Activated T-cell treated with anti-CD3 and anti-CD28 coated beads, Interleukin-2, amount 50 U/mL, for 24 hours (primary cell): ENCODE data around the gene CTTNBP2.

ENCODE experiments used
- DNase-seq: peaks from one replicate; pipeline ENCODE4 v3.0.0-alpha.2; 2020
- H3K27ac Mint-ChIP-seq: 2 replicates; pipeline ENCODE4 v1.8.0; 2020; ENCODE audit warnings: mild to moderate bottlenecking, mixed read lengths
- H3K27me3 Mint-ChIP-seq: 2 replicates; pipeline ENCODE4 v1.8.0; 2020; ENCODE audit warnings: mixed read lengths
- H3K36me3 Mint-ChIP-seq: 2 replicates; pipeline ENCODE4 v1.8.0; 2020; ENCODE audit warnings: low read depth, mixed read lengths
- H3K4me1 Mint-ChIP-seq: 2 replicates; pipeline ENCODE4 v1.8.0; 2020; ENCODE audit warnings: low read depth, mixed read lengths
- H3K4me3 Mint-ChIP-seq: 2 replicates; pipeline ENCODE4 v1.8.0; 2020; ENCODE audit warnings: mild to moderate bottlenecking, moderate library complexity, mixed read lengths
- H3K9me3 Mint-ChIP-seq: 2 replicates; pipeline ENCODE4 v1.8.0; 2020; ENCODE audit warnings: mixed read lengths

The CTTNBP2 gene

GRCh38 chr7:117698018-117698417 is 175.2 kb downstream of the CTTNBP2 start:
- H3K27ac Mint-ChIP-seq, result no peak overlapping the region
- H3K4me3 Mint-ChIP-seq, result no peak overlapping the region
- H3K27me3 Mint-ChIP-seq, result no peaks in the 10 kb centered on the region
- DNase-seq, result no peak
- no peaks in the 10 kb centered on the region for H3K9me3 Mint-ChIP-seq
- H3K36me3 Mint-ChIP-seq, result no peaks in the 10 kb centered on the region
- H3K4me1 Mint-ChIP-seq, result no peaks in the 10 kb centered on the region

- Mint-ChIP-seq H3K4me1 (no peaks in the 10 kb centered on the region), H3K9me3 (no peaks in the 10 kb centered on the region)
These were observed 180.9 kb downstream of the CTTNBP2 start for GRCh38 chr7:117692338-117692737.

DNA sequence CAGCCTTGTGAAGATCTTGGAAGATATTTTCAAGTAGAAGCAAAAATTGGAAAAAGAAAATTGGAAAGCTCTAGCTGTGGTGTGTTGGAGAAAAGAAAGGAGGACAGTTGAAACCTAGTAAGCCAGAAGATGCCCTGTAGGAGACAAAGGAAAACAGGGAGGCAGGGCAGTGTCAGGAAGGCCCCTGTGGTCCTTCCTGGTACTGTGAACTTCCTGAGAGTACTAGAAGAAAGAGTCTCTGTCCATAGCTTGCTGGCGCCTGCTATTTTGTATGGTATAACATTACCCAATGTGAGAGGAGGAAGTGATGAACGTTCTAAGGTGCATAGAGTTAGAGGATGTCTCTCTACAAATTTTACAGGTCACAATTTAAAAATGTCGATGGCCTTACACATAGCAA is 183.1 kb downstream of the CTTNBP2 start:
- Mint-ChIP-seq H3K27ac (no peak overlapping the region), H3K4me3 (no peak overlapping the region), H3K27me3 (no peaks in the 10 kb centered on the region), H3K4me1 (no peaks in the 10 kb centered on the region), H3K36me3 (no peaks in the 10 kb centered on the region), H3K9me3 (no peaks in the 10 kb centered on the region)
- DNase-seq, result no peak

More at GRCh38 chr7:117692338-117692737, 180.9 kb downstream of the CTTNBP2 start:
- Mint-ChIP-seq H3K36me3 (no peaks in the 10 kb centered on the region), H3K4me3 (no peak overlapping the region), H3K27ac (no peak overlapping the region), H3K27me3 (no peaks in the 10 kb centered on the region)
- no peak for DNase-seq

GRCh38 chr7:117689406-117689805 is 183.8 kb downstream of the CTTNBP2 start:
- Mint-ChIP-seq H3K9me3 (no peaks in the 10 kb centered on the region), H3K36me3 (no peaks in the 10 kb centered on the region), H3K4me1 (no peaks in the 10 kb centered on the region), H3K4me3 (no peak overlapping the region), H3K27me3 (no peaks in the 10 kb centered on the region), H3K27ac (no peak overlapping the region)
- no peak for DNase-seq

GRCh38 chr7:117688126-117688525 is 185.1 kb downstream of the CTTNBP2 start:
- Mint-ChIP-seq H3K27ac (no peak overlapping the region), H3K9me3 (no peaks in the 10 kb centered on the region), H3K4me1 (no peaks in the 10 kb centered on the region), H3K4me3 (no peak overlapping the region), H3K27me3 (no peaks in the 10 kb centered on the region), H3K36me3 (no peaks in the 10 kb centered on the region)
- no peak for DNase-seq

- no peaks in the 10 kb centered on the region for H3K4me1 Mint-ChIP-seq
- no peak overlapping the region for H3K27ac Mint-ChIP-seq
- no peak overlapping the region for H3K4me3 Mint-ChIP-seq
- H3K9me3 Mint-ChIP-seq, result no peaks in the 10 kb centered on the region
- no peak for DNase-seq
- H3K27me3 Mint-ChIP-seq, result no peaks in the 10 kb centered on the region
- H3K36me3 Mint-ChIP-seq, result no peaks in the 10 kb centered on the region
These were observed 186.8 kb downstream of the CTTNBP2 start for GRCh38 chr7:117686311-117686935.

- H3K9me3 Mint-ChIP-seq, result no peaks in the 10 kb centered on the region
- H3K27me3 Mint-ChIP-seq, result no peaks in the 10 kb centered on the region
- H3K27ac Mint-ChIP-seq, result no peak overlapping the region
- no peak for DNase-seq
- no peak overlapping the region for H3K4me3 Mint-ChIP-seq
- no peaks in the 10 kb centered on the region for H3K4me1 Mint-ChIP-seq
- H3K36me3 Mint-ChIP-seq, result no peaks in the 10 kb centered on the region
These were observed 187.4 kb downstream of the CTTNBP2 start for GRCh38 chr7:117685795-117686194.

DNA sequence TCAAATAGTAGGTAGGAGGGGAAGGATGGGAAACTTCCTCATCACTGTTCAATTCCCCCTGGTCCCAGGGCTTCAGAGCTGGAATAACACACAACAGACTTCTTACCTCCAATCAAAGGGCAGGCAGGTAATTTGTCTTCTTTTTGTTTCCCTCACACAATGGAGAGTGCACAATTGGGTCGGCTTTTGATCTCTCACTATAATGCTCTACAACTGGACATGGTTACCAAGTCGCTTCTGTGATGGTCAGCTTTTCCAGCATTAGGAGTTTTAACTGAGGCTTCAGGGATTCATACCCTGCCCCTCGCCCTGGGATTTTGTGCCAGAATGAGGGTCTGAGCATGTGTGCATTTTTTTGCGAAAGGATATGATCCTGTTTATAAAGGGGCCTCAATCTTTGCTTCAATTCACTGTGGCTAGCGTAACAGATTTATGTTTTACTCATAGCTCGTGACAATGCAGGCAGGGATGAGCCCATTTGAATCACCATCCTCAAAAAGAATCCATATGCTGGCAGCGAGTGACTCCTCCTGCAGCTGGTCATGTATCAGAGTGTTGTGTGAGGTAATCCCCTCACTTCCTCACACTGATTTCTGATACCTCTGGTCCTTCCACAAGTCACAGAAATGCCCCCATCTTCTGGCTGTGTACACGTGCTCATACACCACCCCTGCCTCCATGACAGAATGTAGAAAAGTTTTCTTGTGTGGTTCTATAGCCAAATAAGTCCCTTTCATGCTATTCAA is 189.6 kb downstream of the CTTNBP2 start:
- Mint-ChIP-seq H3K9me3 (no peaks in the 10 kb centered on the region), H3K36me3 (no peaks in the 10 kb centered on the region), H3K27me3 (no peaks in the 10 kb centered on the region), H3K4me3 (no peak overlapping the region), H3K27ac (no peak overlapping the region), H3K4me1 (no peaks in the 10 kb centered on the region)
- DNase-seq, result no peak

DNA sequence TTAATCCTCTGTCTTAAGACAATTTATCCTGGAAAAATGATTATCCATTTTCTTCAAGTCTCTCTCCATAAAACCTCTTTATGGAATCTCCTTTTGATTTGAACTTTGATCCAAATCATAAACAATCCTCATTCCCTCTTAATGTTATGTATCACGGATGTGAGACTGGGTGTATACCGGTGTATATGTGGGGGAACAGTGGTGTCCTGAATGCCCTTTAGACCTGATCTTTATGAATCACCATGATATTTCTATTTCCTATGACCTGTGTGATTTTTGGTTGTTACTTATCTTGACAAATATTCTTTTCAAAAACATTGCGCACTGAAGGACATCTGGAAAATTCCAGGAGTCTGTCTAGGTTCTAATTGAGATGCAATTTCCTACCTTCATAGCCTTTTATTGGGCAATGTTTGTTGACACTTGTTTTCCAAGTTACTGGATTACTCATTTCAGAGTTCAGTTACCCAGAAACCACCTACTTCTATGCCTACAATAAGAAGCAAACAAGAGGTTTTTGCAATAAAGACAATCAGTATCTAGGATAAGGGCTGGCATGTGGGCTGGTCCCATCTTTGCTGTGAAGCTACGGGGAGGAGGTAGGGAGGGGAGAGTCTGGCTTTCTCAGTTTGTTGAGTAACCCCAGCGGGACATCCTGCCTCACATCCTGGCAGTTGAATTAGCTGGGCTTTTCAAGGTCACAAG is 190.4 kb downstream of the CTTNBP2 start:
- DNase-seq, result no peak
- Mint-ChIP-seq H3K27me3 (no peaks in the 10 kb centered on the region), H3K4me1 (no peaks in the 10 kb centered on the region)

DNA sequence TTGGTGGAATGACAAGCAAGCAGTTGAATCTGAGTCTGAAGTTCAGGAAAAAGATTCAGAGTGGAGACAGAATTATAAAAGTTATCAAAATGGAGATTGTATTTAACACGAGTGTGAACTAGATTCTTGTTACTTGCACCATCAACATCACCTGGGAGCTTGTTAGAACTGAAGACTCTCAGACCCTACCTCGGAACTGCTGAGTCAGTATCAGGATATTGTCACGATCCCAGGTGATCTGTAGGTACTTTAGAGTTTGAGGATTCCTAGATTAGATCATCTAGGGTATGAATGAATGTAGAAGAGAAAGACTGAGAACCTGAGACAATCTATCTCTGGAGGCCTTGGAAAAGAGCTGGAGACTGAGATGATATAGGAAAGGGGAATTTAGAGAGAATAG is 194.1 kb downstream of the CTTNBP2 start:
- no peaks in the 10 kb centered on the region for H3K9me3 Mint-ChIP-seq
- no peak for DNase-seq
- no peaks in the 10 kb centered on the region for H3K27me3 Mint-ChIP-seq
- H3K4me3 Mint-ChIP-seq, result no peak overlapping the region
- no peaks in the 10 kb centered on the region for H3K36me3 Mint-ChIP-seq
- H3K4me1 Mint-ChIP-seq, result no peaks in the 10 kb centered on the region
- no peak overlapping the region for H3K27ac Mint-ChIP-seq

More for the DNA sequence above, 190.4 kb downstream of the CTTNBP2 start:
- Mint-ChIP-seq H3K4me3 (no peak overlapping the region), H3K27ac (no peak overlapping the region), H3K36me3 (no peaks in the 10 kb centered on the region), H3K9me3 (no peaks in the 10 kb centered on the region)

DNA sequence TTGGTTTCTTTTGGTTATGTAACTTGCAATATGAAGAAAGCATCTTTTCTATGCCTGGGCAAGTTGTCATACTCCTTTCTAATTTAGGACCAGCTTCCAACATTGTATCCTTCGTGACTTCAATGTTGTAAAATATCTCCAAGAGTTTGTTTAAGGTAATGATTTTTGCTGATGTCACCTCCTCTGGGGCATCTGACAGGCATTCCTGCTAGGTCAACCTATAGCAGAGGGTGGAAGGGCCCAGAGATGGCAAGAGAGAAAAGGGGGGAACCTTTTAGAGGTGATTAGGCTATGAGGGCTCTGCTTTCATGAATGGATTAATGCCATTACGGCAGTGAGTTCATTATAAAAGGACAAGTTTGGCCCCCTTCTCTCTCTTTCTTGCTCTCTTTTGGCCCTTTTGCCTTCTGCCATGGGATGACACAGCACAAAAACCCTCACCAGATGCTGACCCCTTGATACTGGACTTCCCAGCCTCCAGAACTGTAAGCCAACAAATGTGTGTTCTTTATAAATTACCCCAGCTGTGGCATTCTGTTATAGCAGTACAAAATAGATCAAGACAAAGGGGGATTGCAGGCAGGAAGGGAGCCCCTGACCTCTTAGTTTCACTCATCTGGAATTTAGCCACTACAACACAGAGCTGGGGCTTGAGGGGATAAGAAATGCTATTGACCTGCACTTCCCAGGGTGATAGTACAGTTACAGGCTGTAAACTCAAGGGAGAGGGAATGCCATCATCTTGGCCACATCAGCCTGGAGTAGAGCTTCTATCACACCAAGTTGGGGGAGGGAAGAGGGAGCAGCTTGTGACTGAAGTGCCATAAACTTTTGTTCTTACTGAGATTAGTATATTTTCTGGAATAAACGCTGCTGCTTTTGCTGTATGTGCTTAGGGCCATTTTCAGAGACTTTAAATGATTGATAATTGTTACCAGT is 197.5 kb downstream of the CTTNBP2 start:
- no peak overlapping the region for H3K4me3 Mint-ChIP-seq
- H3K36me3 Mint-ChIP-seq, result no peaks in the 10 kb centered on the region
- H3K27me3 Mint-ChIP-seq, result no peaks in the 10 kb centered on the region
- DNase-seq, result no peak
- H3K4me1 Mint-ChIP-seq, result no peaks in the 10 kb centered on the region
- no peaks in the 10 kb centered on the region for H3K9me3 Mint-ChIP-seq
- H3K27ac Mint-ChIP-seq, result no peak overlapping the region

GRCh38 chr7:117674617-117675016 is 198.6 kb downstream of the CTTNBP2 start:
- H3K4me1 Mint-ChIP-seq, result no peaks in the 10 kb centered on the region
- H3K27me3 Mint-ChIP-seq, result no peaks in the 10 kb centered on the region
- H3K4me3 Mint-ChIP-seq, result no peak overlapping the region
- DNase-seq, result no peak
- no peaks in the 10 kb centered on the region for H3K9me3 Mint-ChIP-seq
- no peaks in the 10 kb centered on the region for H3K36me3 Mint-ChIP-seq
- H3K27ac Mint-ChIP-seq, result no peak overlapping the region

DNA sequence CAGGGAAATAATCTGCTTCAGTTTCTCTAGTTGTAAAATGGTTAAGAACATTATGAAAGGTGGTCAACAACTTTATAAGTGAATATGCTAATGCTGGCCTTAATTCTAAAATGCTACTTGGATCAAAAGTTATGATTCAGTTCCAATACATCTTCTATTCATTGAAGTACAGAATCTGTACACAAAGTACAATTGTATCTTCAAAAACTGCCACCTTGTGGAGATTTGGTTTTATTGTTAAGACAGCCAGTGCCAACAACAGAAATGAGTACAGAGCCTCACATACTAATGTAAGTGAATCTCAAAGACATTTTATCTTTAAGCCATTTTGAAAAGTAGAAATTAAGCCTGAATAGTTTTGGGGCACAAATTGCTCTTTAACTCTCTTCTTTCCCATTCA is 199.4 kb downstream of the CTTNBP2 start:
- no peaks in the 10 kb centered on the region for H3K4me1 Mint-ChIP-seq
- H3K27ac Mint-ChIP-seq, result no peak overlapping the region
- H3K36me3 Mint-ChIP-seq, result no peaks in the 10 kb centered on the region
- no peak for DNase-seq
- no peak overlapping the region for H3K4me3 Mint-ChIP-seq
- H3K27me3 Mint-ChIP-seq, result no peaks in the 10 kb centered on the region
- no peaks in the 10 kb centered on the region for H3K9me3 Mint-ChIP-seq

GRCh38 chr7:117673367-117673766 is 199.9 kb downstream of the CTTNBP2 start:
- Mint-ChIP-seq H3K36me3 (no peaks in the 10 kb centered on the region), H3K4me1 (no peaks in the 10 kb centered on the region), H3K27me3 (no peaks in the 10 kb centered on the region), H3K9me3 (no peaks in the 10 kb centered on the region), H3K4me3 (no peak overlapping the region), H3K27ac (no peak overlapping the region)
- DNase-seq, result no peak
